Lung (tissue), 12 donors: ENCODE data around the gene MAD2L1BP. TPM values are rescaled to one million over a fixed set of nuclear protein-coding genes. Genes with fewer than 3 reads are reported as not detected.

Experiments
- ATAC-seq: fragments of 200-7000 bp; cut with Tn5 transposase; one replicate; pipeline ENCODE4 v1.9.1; 2020; ENCODE audit warnings: moderate number of reproducible peaks; ENCODE audit not compliant: insufficient read depth, low FRiP score
- DNase-seq, 3 donors: peaks; one replicate each; pipeline ENCODE4 v3.0.0-alpha.2; 2013 to 2017
- H3K27ac ChIP-seq, 2 donors: one replicate each; pipeline ENCODE4 v1.5.1; 2013; ENCODE audit warnings: mild to moderate bottlenecking in 2 of 2, moderate library complexity in 2 of 2, control low read depth in 1 of 2, inconsistent platforms in 1 of 2, low read depth in 1 of 2, low read length in 1 of 2
- H3K27me3 ChIP-seq, 3 donors: one replicate each; pipeline ENCODE4 v1.5.1; 2013; ENCODE audit warnings: low read length in 2 of 3; ENCODE audit not compliant: control insufficient read depth in 3 of 3, insufficient read depth in 3 of 3
- H3K36me3 ChIP-seq, 4 donors: one replicate each; pipeline ENCODE4 v1.5.1; 2013; ENCODE audit warnings: low read length in 4 of 4, mild to moderate bottlenecking in 1 of 4, moderate library complexity in 1 of 4; ENCODE audit not compliant: control insufficient read depth in 4 of 4, insufficient read depth in 4 of 4
- H3K4me1 ChIP-seq, 5 donors: one replicate each; pipeline ENCODE4 v1.5.1; 2013; ENCODE audit warnings: low read length in 5 of 5, mild to moderate bottlenecking in 2 of 5, moderate library complexity in 1 of 5; ENCODE audit not compliant: control insufficient read depth in 5 of 5, insufficient read depth in 5 of 5
- H3K4me3 ChIP-seq: one replicate; pipeline ENCODE4 v1.5.1; 2013; ENCODE audit warnings: mild to moderate bottlenecking, control low read depth, moderate library complexity
- H3K9ac ChIP-seq, 2 donors: one replicate each; pipeline ENCODE4 v1.5.1; 2013; ENCODE audit warnings: low read length in 2 of 2, control low read depth in 1 of 2; ENCODE audit not compliant: insufficient read depth in 1 of 2
- H3K9me3 ChIP-seq, 4 donors: one replicate each; pipeline ENCODE4 v1.5.1; 2013; ENCODE audit warnings: low read length in 3 of 4, mild to moderate bottlenecking in 1 of 4, moderate library complexity in 1 of 4; ENCODE audit not compliant: control insufficient read depth in 4 of 4, insufficient read depth in 3 of 4
- WGBS, 2 donors: extraction: QIAGEN DNeasy Blood & Tissue Kit; methylation state at CpG; one replicate each; pipeline ENCODE4 v1.1.7; 2013; 5-methylcytosine and 5-hydroxymethylcytosine counted together
- polyA plus RNA-seq, 2 donors: library from polyadenylated mRNA; stranded (reverse); fragments of 200-250 nt; gene quantifications; one replicate each; pipeline ENCODE4 v1.2.1, GENCODE V29; 2013
- total RNA-seq, 2 donors: library from RNA; depleted of rRNA in 1 of 2; stranded (reverse); fragments of >200 nt in 1 of 2; gene quantifications; one replicate each; pipeline ENCODE4 v1.2.1, GENCODE V29; 2014 to 2021
- TF ChIP-seq, protein P1 (sequence below): IDR thresholded peaks from 2 replicates; pipeline ENCODE4 v1.5.1; 2012; ENCODE audit warnings: mild to moderate bottlenecking; ENCODE audit errors: control extremely low read depth, extremely low read depth
- donor health status: control.
- donor health status: control.
- donor health status: Bipolar disorder and iron deficiency.
- donor health status: healthy.
- donor health status: DM: yes; HTN: yes; CAD: no.

The MAD2L1BP gene
- total and polyA plus RNA-seq, 4 donors = 14.9 to 29.3 (median 18.8) TPM

DNA sequence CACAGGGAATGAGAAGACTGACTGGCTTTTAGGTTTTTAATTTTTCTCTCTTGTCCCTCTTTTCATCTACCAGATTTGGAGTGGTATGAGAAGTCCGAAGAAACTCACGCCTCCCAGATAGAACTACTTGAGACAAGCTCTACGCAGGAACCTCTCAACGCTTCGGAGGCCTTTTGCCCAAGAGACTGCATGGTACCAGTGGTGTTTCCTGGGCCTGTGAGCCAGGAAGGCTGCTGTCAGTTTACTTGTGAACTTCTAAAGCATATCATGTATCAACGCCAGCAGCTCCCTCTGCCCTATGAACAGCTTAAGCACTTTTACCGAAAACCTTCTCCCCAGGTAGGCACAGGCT is 644 bp downstream of the MAD2L1BP start:
- H3K27ac ChIP-seq = peak overlapping the region; percentile 86 to 89
- H3K4me3 ChIP-seq = peak overlapping the region; percentile 75
- 16 to 23% methylated on average over 7 of the region's 7 CpGs for WGBS, 2 donors
- peak in 1 of 3 donors; percentile 42 for DNase-seq
- H3K9ac ChIP-seq = peak overlapping the region; percentile 87 to 91
- TF ChIP-seq, protein P1, sequence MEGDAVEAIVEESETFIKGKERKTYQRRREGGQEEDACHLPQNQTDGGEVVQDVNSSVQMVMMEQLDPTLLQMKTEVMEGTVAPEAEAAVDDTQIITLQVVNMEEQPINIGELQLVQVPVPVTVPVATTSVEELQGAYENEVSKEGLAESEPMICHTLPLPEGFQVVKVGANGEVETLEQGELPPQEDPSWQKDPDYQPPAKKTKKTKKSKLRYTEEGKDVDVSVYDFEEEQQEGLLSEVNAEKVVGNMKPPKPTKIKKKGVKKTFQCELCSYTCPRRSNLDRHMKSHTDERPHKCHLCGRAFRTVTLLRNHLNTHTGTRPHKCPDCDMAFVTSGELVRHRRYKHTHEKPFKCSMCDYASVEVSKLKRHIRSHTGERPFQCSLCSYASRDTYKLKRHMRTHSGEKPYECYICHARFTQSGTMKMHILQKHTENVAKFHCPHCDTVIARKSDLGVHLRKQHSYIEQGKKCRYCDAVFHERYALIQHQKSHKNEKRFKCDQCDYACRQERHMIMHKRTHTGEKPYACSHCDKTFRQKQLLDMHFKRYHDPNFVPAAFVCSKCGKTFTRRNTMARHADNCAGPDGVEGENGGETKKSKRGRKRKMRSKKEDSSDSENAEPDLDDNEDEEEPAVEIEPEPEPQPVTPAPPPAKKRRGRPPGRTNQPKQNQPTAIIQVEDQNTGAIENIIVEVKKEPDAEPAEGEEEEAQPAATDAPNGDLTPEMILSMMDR = no peak
- ATAC-seq = no peak
- no peaks in the 10 kb centered on the region for H3K9me3 ChIP-seq
- peaks cover 4 to 13% (median 11%) of the 10 kb centered on the region in 4 donors for H3K36me3 ChIP-seq
- H3K27me3 ChIP-seq = no peaks in the 10 kb centered on the region
- peaks cover 4 to 12% (median 9%) of the 10 kb centered on the region in 5 donors for H3K4me1 ChIP-seq

DNA sequence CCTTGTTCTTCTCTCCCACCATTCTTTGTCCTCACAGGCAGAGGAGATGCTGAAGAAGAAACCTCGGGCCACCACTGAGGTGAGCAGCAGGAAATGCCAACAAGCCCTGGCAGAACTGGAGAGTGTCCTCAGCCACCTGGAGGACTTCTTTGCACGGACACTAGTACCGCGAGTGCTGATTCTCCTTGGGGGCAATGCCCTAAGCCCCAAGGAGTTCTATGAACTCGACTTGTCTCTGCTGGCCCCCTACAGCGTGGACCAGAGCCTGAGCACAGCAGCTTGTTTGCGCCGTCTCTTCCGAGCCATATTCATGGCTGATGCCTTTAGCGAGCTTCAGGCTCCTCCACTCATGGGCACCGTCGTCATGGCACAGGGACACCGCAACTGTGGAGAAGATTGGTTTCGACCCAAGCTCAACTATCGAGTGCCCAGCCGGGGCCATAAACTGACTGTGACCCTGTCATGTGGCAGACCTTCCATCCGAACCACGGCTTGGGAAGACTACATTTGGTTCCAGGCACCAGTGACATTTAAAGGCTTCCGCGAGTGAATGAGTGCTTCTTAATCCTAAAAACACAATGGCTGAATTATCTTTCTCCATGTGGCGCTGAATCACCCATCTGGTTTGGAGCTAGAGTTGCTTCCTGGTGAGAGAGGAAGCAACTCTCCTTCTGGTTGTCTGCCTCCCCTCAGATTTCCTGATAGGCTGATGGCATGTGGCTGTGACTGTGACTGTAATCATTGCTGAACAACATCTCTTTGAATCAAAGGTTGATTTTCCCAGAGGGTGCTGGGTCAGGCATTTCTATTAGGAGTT is 4.6 kb downstream of the MAD2L1BP start:
- DNase-seq = no peak
- no peak overlapping the region for H3K9ac ChIP-seq
- no peaks in the 10 kb centered on the region for H3K27me3 ChIP-seq
- H3K27ac ChIP-seq = no peak overlapping the region
- H3K4me1 ChIP-seq = peaks cover 4 to 12% (median 8%) of the 10 kb centered on the region in 5 donors
- H3K4me3 ChIP-seq = no peak overlapping the region
- ATAC-seq = no peak
- H3K36me3 ChIP-seq = peaks cover 7 to 19% (median 16%) of the 10 kb centered on the region in 4 donors
- 93% methylated on average over 21 of the region's 21 CpGs for WGBS, 2 donors
- TF ChIP-seq, protein P1 = no peak
- H3K9me3 ChIP-seq = no peaks in the 10 kb centered on the region

GRCh38 chr6:43644940-43645612 is 9.4 kb downstream of the MAD2L1BP start, which contains the start of gene RSPH9:
Gene RSPH9 (plus strand): TSS chr6:43645036. CDS start chr6:43645099, 63 bp downstream.
- DNase-seq = peak; percentile 85 to 88 (median 86)
- H3K9me3 ChIP-seq = no peaks in the 10 kb centered on the region
- H3K36me3 ChIP-seq = peaks cover 3 to 15% (median 7%) of the 10 kb centered on the region in 4 donors
- H3K27ac ChIP-seq = peak within 1 kb of the TSS in 1 of 2 donors; percentile 48
- H3K4me1 ChIP-seq = peaks cover 0 to 3% (median 3%) of the 10 kb centered on the region in 5 donors
- peak; percentile 82 for ATAC-seq
- peak within 1 kb of the TSS in 1 of 2 donors; percentile 79 for H3K9ac ChIP-seq
- no peaks in the 10 kb centered on the region for H3K27me3 ChIP-seq
- peak within 1 kb of the TSS; percentile 36 for H3K4me3 ChIP-seq
- 3 to 5% methylated on average over 49 to 52 of the region's 52 CpGs for WGBS, 2 donors
- TF ChIP-seq, protein P1 = no peak
